HepG2 (cell line): ENCODE results near the gene IRF3. TPM values are rescaled to one million over a fixed set of nuclear protein-coding genes. Genes with fewer than 3 reads are reported as not detected.
A peak's percentile ranks its signal among the peaks of the same experiment; 100 is the strongest.

Experiments
- ARNTL ChIP-seq: sonication (generic); formaldehyde crosslinking; IDR thresholded peaks from 2 replicates; pipeline ENCODE4 v1.4.0; 2020; ENCODE audit warnings: mild to moderate bottlenecking, missing genetic modification reagents
- ESRRA ChIP-seq: sonication (generic); formaldehyde crosslinking; IDR thresholded peaks from 2 replicates; pipeline ENCODE4 v1.5.1; 2020; ENCODE audit warnings: mild to moderate bottlenecking, low read depth, missing genetic modification reagents
- FOXJ3 ChIP-seq: sonication (generic); formaldehyde crosslinking; IDR thresholded peaks from 2 replicates; pipeline ENCODE4 v1.4.0; 2020; ENCODE audit warnings: missing genetic modification reagents, mild to moderate bottlenecking, borderline replicate concordance
- FOXK2 ChIP-seq: fragments of 450-650 bp; IDR thresholded peaks from 2 replicates; pipeline ENCODE4 v1.6.1; 2016
- IKZF1 ChIP-seq: fragments of 450-650 bp; IDR thresholded peaks from 2 replicates; pipeline ENCODE4 v1.7.1; 2016
- KDM6A ChIP-seq: IDR thresholded peaks from 2 replicates; pipeline ENCODE4 v1.6.1; 2016; ENCODE audit warnings: low read depth
- KMT2A ChIP-seq: sonication (generic); formaldehyde crosslinking; IDR thresholded peaks from 2 replicates; pipeline ENCODE4 v1.4.0; 2020; ENCODE audit warnings: missing genetic modification reagents
- MED8 ChIP-seq: sonication (generic); formaldehyde crosslinking; IDR thresholded peaks from 2 replicates; pipeline ENCODE4 v1.8.1; 2023; ENCODE audit warnings: mild to moderate bottlenecking, missing genetic modification reagents; ENCODE audit not compliant: insufficient replicate concordance
- MLX ChIP-seq: IDR thresholded peaks from 2 replicates; pipeline ENCODE4 v1.6.1; 2016
- MNT ChIP-seq: fragments of 450-650 bp; IDR thresholded peaks from 2 replicates; pipeline ENCODE4 v1.6.1; 2016
- NCOA2 ChIP-seq: sonication (generic); formaldehyde crosslinking; IDR thresholded peaks from 2 replicates; pipeline ENCODE4 v1.8.0; 2022; ENCODE audit warnings: inconsistent platforms
- NFE2L1 ChIP-seq: sonication (generic); formaldehyde crosslinking; IDR thresholded peaks from 2 replicates; pipeline ENCODE4 v1.4.0; 2020; ENCODE audit warnings: missing genetic modification reagents, mild to moderate bottlenecking, borderline replicate concordance
- RARA ChIP-seq: IDR thresholded peaks from 2 replicates; pipeline ENCODE4 v1.6.1; 2016; ENCODE audit warnings: missing genetic modification reagents, missing compliant biosample characterization
- SP2 ChIP-seq: sonication (generic); formaldehyde crosslinking; IDR thresholded peaks from 2 replicates; pipeline ENCODE4 v1.5.1; 2020; ENCODE audit warnings: mild to moderate bottlenecking, missing genetic modification reagents
- SSRP1 ChIP-seq: IDR thresholded peaks from 2 replicates; pipeline ENCODE4 v1.6.1; 2016; ENCODE audit warnings: control low read depth
- SUZ12 ChIP-seq: fragments of 150-350 bp; IDR thresholded peaks from 2 replicates; pipeline ENCODE4 v1.6.1; 2014; ENCODE audit warnings: low read depth, low read length
- TP53 ChIP-seq: sonication (generic); formaldehyde crosslinking; conservative IDR thresholded peaks from 2 replicates; pipeline ENCODE4 v1.4.0; 2020; ENCODE audit warnings: missing genetic modification reagents
- WIZ ChIP-seq: sonication (generic); formaldehyde crosslinking; IDR thresholded peaks from 2 replicates; pipeline ENCODE4 v1.5.1; 2020; ENCODE audit warnings: mild to moderate bottlenecking, missing genetic modification reagents
- ZBTB20 ChIP-seq: sonication (generic); formaldehyde crosslinking; IDR thresholded peaks from 2 replicates; pipeline ENCODE4 v1.8.1; 2023; ENCODE audit warnings: missing genetic modification reagents, low read depth, mild to moderate bottlenecking, borderline replicate concordance
- ZNF121 ChIP-seq: sonication (generic); formaldehyde crosslinking; IDR thresholded peaks from 2 replicates; pipeline ENCODE4 v1.5.0; 2020; ENCODE audit warnings: mild to moderate bottlenecking, missing genetic modification reagents
- ZNF160 ChIP-seq: sonication (generic); formaldehyde crosslinking; IDR thresholded peaks from 2 replicates; pipeline ENCODE4 v1.8.0; 2022; ENCODE audit warnings: mild to moderate bottlenecking, inconsistent platforms, missing genetic modification reagents
- ZNF225 ChIP-seq: sonication (generic); formaldehyde crosslinking; IDR thresholded peaks from 2 replicates; pipeline ENCODE4 v1.4.0; 2020; ENCODE audit warnings: mild to moderate bottlenecking, missing genetic modification reagents
- ZNF33A ChIP-seq: sonication (generic); formaldehyde crosslinking; IDR thresholded peaks from 2 replicates; pipeline ENCODE4 v1.5.1; 2020; ENCODE audit warnings: missing genetic modification reagents, mild to moderate bottlenecking, moderate library complexity, borderline replicate concordance
- ZNF451 ChIP-seq: sonication (generic); formaldehyde crosslinking; IDR thresholded peaks from 2 replicates; pipeline ENCODE4 v1.5.0; 2020; ENCODE audit warnings: mild to moderate bottlenecking, missing genetic modification reagents
- ZNF556 ChIP-seq: sonication (generic); formaldehyde crosslinking; IDR thresholded peaks from 2 replicates; pipeline ENCODE4 v1.4.0; 2020; ENCODE audit warnings: mild to moderate bottlenecking, missing genetic modification reagents, borderline replicate concordance
- ZNF570 ChIP-seq: sonication (generic); formaldehyde crosslinking; IDR thresholded peaks from 2 replicates; pipeline ENCODE4 v1.4.0; 2020; ENCODE audit warnings: mild to moderate bottlenecking, missing genetic modification reagents, borderline replicate concordance
- ZNF770 ChIP-seq: sonication (generic); formaldehyde crosslinking; IDR thresholded peaks from 2 replicates; pipeline ENCODE4 v1.5.0; 2020; ENCODE audit warnings: mild to moderate bottlenecking, missing genetic modification reagents
- ZNF782 ChIP-seq: sonication (generic); formaldehyde crosslinking; IDR thresholded peaks from 2 replicates; pipeline ENCODE4 v1.4.0; 2020; ENCODE audit warnings: missing genetic modification reagents, mild to moderate bottlenecking, borderline replicate concordance
- ZNF891 ChIP-seq: sonication (generic); formaldehyde crosslinking; IDR thresholded peaks from 2 replicates; pipeline ENCODE4 v1.5.0; 2020; ENCODE audit warnings: mild to moderate bottlenecking, missing genetic modification reagents
- polyA plus RNA-seq, 8 experiments: library from polyadenylated mRNA; depleted of rRNA in 3 of 8; stranded (reverse) in 7 of 8; unstranded in 1 of 8; fragments of >200 nt; fragmentation: Illumina TruSeq in 4 of 8; extraction: Trizol in 4 of 8; gene quantifications; 2 replicates each; pipeline versions ENCODE4 v1.2.1 to v1.2.3, GENCODE V29; 2011 to 2016; ENCODE audit warnings: low read depth in 4 of 8, missing spikeins in 1 of 8, mixed read lengths in 1 of 8; ENCODE audit not compliant: insufficient read depth in 1 of 8
- total RNA-seq, 5 experiments: library from RNA; depleted of rRNA; stranded (reverse); fragments of >200 nt; fragmentation: Illumina TruSeq; extraction: Trizol; gene quantifications; 2 replicates each; pipeline ENCODE4 v1.2.3, GENCODE V29; 2016; ENCODE audit warnings: low read depth in 1 of 5

Gene IRF3
- total and polyA plus RNA-seq, 2 of the 13 experiments (the other 11 are each of a cell fraction or from before 2014, with no cell fraction given): 61.9 to 65.5 TPM

- TF ChIP-seq MNT (no peak), SSRP1 (CRISPR knock-in tag) (peak; percentile 90; the same call in 1 of the 2 replicates), WIZ (CRISPR knock-in tag) (no peak), ZNF556 (CRISPR knock-in tag) (peak; percentile 77), RARA (0 out of 2 replicates have a peak, but pooled peaks have one; percentile 21), NFE2L1 (CRISPR knock-in tag) (no peak), ZNF770 (CRISPR knock-in tag) (no peak), ZNF891 (CRISPR knock-in tag) (no peak), ZNF33A (CRISPR knock-in tag) (no peak), IKZF1 (no peak), ZNF160 (CRISPR knock-in tag) (no peak), SP2 (CRISPR knock-in tag) (no peak; the same call in 1 of the 2 replicates), FOXK2 (peak; percentile 40; the same call in 1 of the 2 replicates), ZNF451 (CRISPR knock-in tag) (0 out of 2 replicates have a peak, but pooled peaks have one; percentile 58), TP53 (CRISPR knock-in tag) (0 out of 2 replicates have a peak, but pooled peaks have one; percentile 26), ZNF225 (CRISPR knock-in tag) (no peak), ZNF570 (CRISPR knock-in tag) (no peak), SUZ12 (no peak), MLX (peak; percentile 39; the same call in 1 of the 2 replicates), KDM6A (CRISPR knock-in tag) (0 out of 2 replicates have a peak, but pooled peaks have one; percentile 49), KMT2A (CRISPR knock-in tag) (peak; percentile 72), MED8 (CRISPR knock-in tag) (peak; percentile 69), FOXJ3 (CRISPR knock-in tag) (peak; percentile 51; the same call in 1 of the 2 replicates), ZNF121 (CRISPR knock-in tag) (0 out of 2 replicates have a peak, but pooled peaks have one; percentile 7), ZNF782 (CRISPR knock-in tag) (no peak), ARNTL (CRISPR knock-in tag) (0 out of 2 replicates have a peak, but pooled peaks have one; percentile 53), ESRRA (CRISPR knock-in tag) (peak; percentile 82), ZBTB20 (CRISPR knock-in tag) (no peak), NCOA2 (CRISPR knock-in tag) (no peak; the same call in 1 of the 2 replicates)
Observed at GRCh38 chr19:49672131-49672919, 6.7 kb upstream of the IRF3 start (continued).
